H1 (cell line): Measurements from ENCODE around the gene CETN2. TPM values are rescaled to one million over a fixed set of nuclear protein-coding genes. Genes with fewer than 3 reads are reported as not detected.

ENCODE experiments used
- CHD7 ChIP-seq: fragments of 300-600 bp; sonication (generic); IDR thresholded peaks from 2 replicates; pipeline ENCODE4 v1.7.1; 2012; ENCODE audit warnings: low read length, moderate library complexity, mild to moderate bottlenecking, inconsistent platforms; ENCODE audit not compliant: insufficient replicate concordance
- EP300 ChIP-seq, 2 experiments: IDR thresholded peaks; 1 replicate in 1 of 2; 2 replicates in 1 of 2; pipeline ENCODE4 v1.6.1; 2011 to 2012; ENCODE audit warnings: low read depth in 2 of 2, low read length in 2 of 2, mild to moderate bottlenecking in 2 of 2, borderline replicate concordance in 1 of 2, inconsistent platforms in 1 of 2, moderate library complexity in 1 of 2
- KDM5A ChIP-seq: fragments of 200-600 bp; IDR thresholded peaks from 2 replicates; pipeline ENCODE4 v1.7.1; 2012; ENCODE audit warnings: mild to moderate bottlenecking, low read length, inconsistent platforms, mixed read lengths
- POLR2A ChIP-seq, 2 experiments: IDR thresholded peaks; 1 replicate in 1 of 2; 2 replicates in 1 of 2; pipeline ENCODE4 v1.6.1; 2011; ENCODE audit warnings: low read depth in 2 of 2, low read length in 2 of 2, mild to moderate bottlenecking in 2 of 2; ENCODE audit errors: control extremely low read depth in 1 of 2
- POLR2AphosphoS5 ChIP-seq: IDR thresholded peaks from 2 replicates; pipeline ENCODE4 v1.6.1; 2011; ENCODE audit warnings: low read depth, low read length
- polyA plus RNA-seq, 7 experiments: library from polyadenylated mRNA; depleted of rRNA in 3 of 7; stranded (reverse) in 5 of 7; unstranded in 2 of 7; fragments of >200 nt in 5 of 7; fragments of 200-250 nt in 2 of 7; gene quantifications; 1 replicate in 5 of 7; 2 replicates in 1 of 7; 4 replicates in 1 of 7; pipeline versions ENCODE4 v1.2.1 to v1.2.3, GENCODE V29; 2011 to 2013; ENCODE audit warnings: missing spikeins in 2 of 7, mixed read lengths in 2 of 7
- total RNA-seq: library from RNA; stranded (reverse); fragmentation: NEBNext Ultra II Directional; extraction: Animal tissue kit (Norgen Biotek cat#: 25700); gene quantifications from 2 replicates; pipeline ENCODE4 v1.2.1, GENCODE V29; 2021

The CETN2 gene
- total and polyA plus RNA-seq, 2 of the 8 experiments (the other 6 are each of a cell fraction or from before 2014, with no cell fraction given) = 13.1 to 24.3 TPM

- TF ChIP-seq CHD7 (no peak), EP300 (IDR thresholded peaks at IDR 0.05; ENCODE audit: borderline replicate concordance in 1 of 2, low read depth in 2 of 2, low read length in 2 of 2) (no peak), POLR2A (IDR thresholded peaks at IDR 0.05; ENCODE audit: control extremely low read depth in 1 of 2, low read depth in 2 of 2, low read length in 2 of 2) (no peak), KDM5A (no peak), POLR2AphosphoS5 (no peak)
- TF ChIP-seq, all 59 proteins: peak for 0
These were observed 48.6 kb upstream of the CETN2 start (continued) for GRCh38 chrX:152878976-152879755.
